A549 (cell line): Measurements from ENCODE around the gene LGALS4.

ENCODE experiments used
- CHD4 ChIP-seq: fragments of 200-600 bp; sonication (generic); IDR thresholded peaks from 2 replicates; pipeline ENCODE4 v1.6.1; 2016; ENCODE audit warnings: antibody characterized with exemption, mild to moderate bottlenecking, borderline replicate concordance
- CTCF ChIP-seq: fragments of >200 bp; sonication (Bioruptor Twin); formaldehyde crosslinking; IDR thresholded peaks from 3 replicates; pipeline ENCODE4 v1.5.1; 2016
- E2F6 ChIP-seq: IDR thresholded peaks from 2 replicates; pipeline ENCODE4 v1.6.1; 2012; ENCODE audit warnings: low read depth, borderline replicate concordance
- ELK1 ChIP-seq: fragments of 150-350 bp; IDR thresholded peaks from 2 replicates; pipeline ENCODE4 v1.6.1; 2014; ENCODE audit warnings: low read depth, mild to moderate bottlenecking, low read length
- EP300 ChIP-seq, 2 experiments: fragments of >200 bp; sonication (Bioruptor Twin); formaldehyde crosslinking; IDR thresholded peaks; 2 replicates in 1 of 2; 3 replicates in 1 of 2; pipeline ENCODE4 v1.6.1; 2016 to 2017
- HMGXB4 ChIP-seq: fragments of 250-450 bp; sonication (Bioruptor Pico); IDR thresholded peaks from 2 replicates; pipeline ENCODE4 v1.5.0; 2021; ENCODE audit warnings: mild to moderate bottlenecking, moderate library complexity, borderline replicate concordance
- JUNB ChIP-seq: fragments of >200 bp; sonication (Bioruptor Twin); formaldehyde crosslinking; IDR thresholded peaks from 2 replicates; pipeline ENCODE4 v1.6.1; 2016
- POLR2A ChIP-seq: IDR thresholded peaks from 2 replicates; pipeline ENCODE4 v1.6.1; 2012; ENCODE audit warnings: mild to moderate bottlenecking, low read length
- RAD21 ChIP-seq, 2 experiments: fragments of >200 bp in 1 of 2; sonication (Bioruptor Twin) in 1 of 2; formaldehyde crosslinking in 1 of 2; IDR thresholded peaks in 1 of 2; conservative IDR thresholded peaks in 1 of 2; 2 replicates in 1 of 2; 3 replicates in 1 of 2; pipeline ENCODE4 v1.6.1; 2012 to 2018; ENCODE audit warnings: inconsistent platforms in 1 of 2
- RARB ChIP-seq: fragments of 250-450 bp; sonication (Bioruptor Pico); IDR thresholded peaks from 2 replicates; pipeline ENCODE4 v1.8.0; 2021; ENCODE audit warnings: mild to moderate bottlenecking, moderate library complexity
- REST ChIP-seq: fragments of 200-600 bp; sonication (generic); IDR thresholded peaks from 2 replicates; pipeline ENCODE4 v1.6.1; 2016; ENCODE audit warnings: antibody characterized with exemption, mild to moderate bottlenecking, moderate library complexity
- RFX5 ChIP-seq: fragments of 450-650 bp; IDR thresholded peaks from 2 replicates; pipeline ENCODE4 v1.7.1; 2014; ENCODE audit warnings: antibody characterized with exemption, mild to moderate bottlenecking, moderate library complexity

- TF ChIP-seq ELK1 = no peak
- TF ChIP-seq E2F6 = no peak
- no peak for TF ChIP-seq JUNB
- no peak for TF ChIP-seq CTCF
- no peak for TF ChIP-seq RAD21 (conservative IDR thresholded peaks at IDR 0.05 in 1 of 2, IDR thresholded peaks at IDR 0.05 in 1 of 2)
- TF ChIP-seq CHD4 = no peak
- TF ChIP-seq RFX5 = no peak
- no peak for TF ChIP-seq POLR2A
- TF ChIP-seq HMGXB4 = no peak
- TF ChIP-seq RARB (CRISPR knock-in tag) = no peak
- no peak for TF ChIP-seq REST
- TF ChIP-seq EP300 (IDR thresholded peaks at IDR 0.05) = no peak
These were observed 2.6 kb upstream of the LGALS4 start for GRCh38 chr19:38815059-38816001.
